MCF 10A (cell line): ENCODE results near the gene SPOCK1. TPM values are rescaled to one million over a fixed set of nuclear protein-coding genes. Genes with fewer than 3 reads are reported as not detected.

Experiments used
- BruUV-seq: library from RNA; stranded (reverse); fragments of 400-500 nt; replicated peaks from 2 replicates; lab custom pipeline; 2021; lab: Mats Ljungman, UMichigan
- CTCF ChIA-PET: fragments of 300-600 bp; sonication (Branson Sonifier 250); formaldehyde crosslinking; extraction: SDS; loops from one replicate; lab custom pipeline; 2021; ENCODE audit warnings: antibody characterized with exemption, inconsistent platforms; lab: Yijun Ruan, JAX
- POLR2A ChIA-PET: fragments of 300-600, 350-650 bp; sonication (Branson Sonifier 250); formaldehyde crosslinking; extraction: SDS; loops from one replicate; lab custom pipeline; 2020; ENCODE audit warnings: antibody characterized with exemption, inconsistent platforms; lab: Yijun Ruan, JAX
- DNase-seq: peaks from one replicate; pipeline ENCODE4 v3.0.0-alpha.2; 2018; ENCODE audit not compliant: unreplicated experiment
- H3K27ac Mint-ChIP-seq: one replicate; pipeline ENCODE4 v1.8.0; 2022; ENCODE audit warnings: mild to moderate bottlenecking, low read depth, mixed read lengths; ENCODE audit not compliant: unreplicated experiment
- H3K27me3 Mint-ChIP-seq: one replicate; pipeline ENCODE4 v1.8.0; 2022; ENCODE audit warnings: mixed read lengths; ENCODE audit not compliant: insufficient read depth, unreplicated experiment
- H3K36me3 Mint-ChIP-seq: one replicate; pipeline ENCODE4 v1.8.0; 2022; ENCODE audit warnings: mild to moderate bottlenecking, moderate library complexity, mixed read lengths; ENCODE audit not compliant: insufficient read depth, unreplicated experiment
- H3K4me1 Mint-ChIP-seq: one replicate; pipeline ENCODE4 v1.8.0; 2022; ENCODE audit warnings: mixed read lengths; ENCODE audit not compliant: insufficient read depth, unreplicated experiment
- H3K4me3 Mint-ChIP-seq: one replicate; pipeline ENCODE4 v1.8.0; 2022; ENCODE audit warnings: mild to moderate bottlenecking, moderate library complexity, mixed read lengths; ENCODE audit not compliant: unreplicated experiment
- H3K9me3 Mint-ChIP-seq: one replicate; pipeline ENCODE4 v1.8.0; 2022; ENCODE audit warnings: mixed read lengths; ENCODE audit not compliant: unreplicated experiment
- intact Hi-C: fragments of 100-400 bp; cut with micrococcal nuclease; formaldehyde crosslinking; loops from 2 replicates; pipeline ENCODE4 v1.14.1; 2022
- total RNA-seq: library from RNA; stranded (reverse); gene quantifications from 2 replicates; pipeline ENCODE4 v1.2.3, GENCODE V29; 2022
- TF ChIP-seq, protein P1 (sequence below): fragments of 200-600 bp; IDR thresholded peaks from one replicate; pipeline ENCODE4 v1.8.0; 2022; ENCODE audit warnings: antibody characterized with exemption, mild to moderate bottlenecking; ENCODE audit not compliant: unreplicated experiment

The SPOCK1 gene
- total RNA-seq, 1 experiment from 2014 or later, result 34.3 TPM

DNA sequence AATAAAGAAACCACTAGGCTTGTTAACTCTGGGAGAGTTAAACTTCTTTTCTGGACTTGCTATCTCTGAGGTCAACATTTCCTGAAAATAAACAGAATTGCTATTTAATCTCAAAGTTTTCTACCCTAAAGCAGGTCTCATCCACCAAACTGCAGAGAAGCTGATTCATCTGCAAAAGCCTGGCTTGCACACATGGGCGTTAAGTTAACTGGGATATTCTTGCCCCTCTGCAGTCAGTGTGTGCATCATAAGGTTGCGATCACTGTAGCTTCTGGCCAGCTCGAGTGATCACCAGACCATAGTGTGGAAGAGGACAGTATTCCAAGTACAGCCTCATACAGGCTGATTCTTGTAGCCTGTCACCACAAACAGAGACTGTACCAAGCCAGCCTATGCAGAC is 99.2 kb downstream of the SPOCK1 start:
- no peaks in the 10 kb centered on the region for H3K27me3 Mint-ChIP-seq
- BruUV-seq, result no TSS peak
- H3K4me1 Mint-ChIP-seq, result peaks cover 16% of the 10 kb centered on the region
- TF ChIP-seq, protein P1, sequence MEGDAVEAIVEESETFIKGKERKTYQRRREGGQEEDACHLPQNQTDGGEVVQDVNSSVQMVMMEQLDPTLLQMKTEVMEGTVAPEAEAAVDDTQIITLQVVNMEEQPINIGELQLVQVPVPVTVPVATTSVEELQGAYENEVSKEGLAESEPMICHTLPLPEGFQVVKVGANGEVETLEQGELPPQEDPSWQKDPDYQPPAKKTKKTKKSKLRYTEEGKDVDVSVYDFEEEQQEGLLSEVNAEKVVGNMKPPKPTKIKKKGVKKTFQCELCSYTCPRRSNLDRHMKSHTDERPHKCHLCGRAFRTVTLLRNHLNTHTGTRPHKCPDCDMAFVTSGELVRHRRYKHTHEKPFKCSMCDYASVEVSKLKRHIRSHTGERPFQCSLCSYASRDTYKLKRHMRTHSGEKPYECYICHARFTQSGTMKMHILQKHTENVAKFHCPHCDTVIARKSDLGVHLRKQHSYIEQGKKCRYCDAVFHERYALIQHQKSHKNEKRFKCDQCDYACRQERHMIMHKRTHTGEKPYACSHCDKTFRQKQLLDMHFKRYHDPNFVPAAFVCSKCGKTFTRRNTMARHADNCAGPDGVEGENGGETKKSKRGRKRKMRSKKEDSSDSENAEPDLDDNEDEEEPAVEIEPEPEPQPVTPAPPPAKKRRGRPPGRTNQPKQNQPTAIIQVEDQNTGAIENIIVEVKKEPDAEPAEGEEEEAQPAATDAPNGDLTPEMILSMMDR, result no peak
- ChIA-PET CTCF (interaction anchor here (1.0 kb wide), 1 partner anchor 80 kb away, joined by 3 read pairs; no protein-coding TSS in a partner anchor), POLR2A (interaction anchor here (0.6 kb wide), 1 partner anchor 1682 kb away, joined by 3 read pairs; no protein-coding TSS in a partner anchor)
- intact Hi-C loops, result no loop called here
- H3K9me3 Mint-ChIP-seq, result no peaks in the 10 kb centered on the region
- no peak overlapping the region for H3K4me3 Mint-ChIP-seq
- DNase-seq, result no peak
- no peak overlapping the region for H3K27ac Mint-ChIP-seq
- H3K36me3 Mint-ChIP-seq, result no peaks in the 10 kb centered on the region

DNA sequence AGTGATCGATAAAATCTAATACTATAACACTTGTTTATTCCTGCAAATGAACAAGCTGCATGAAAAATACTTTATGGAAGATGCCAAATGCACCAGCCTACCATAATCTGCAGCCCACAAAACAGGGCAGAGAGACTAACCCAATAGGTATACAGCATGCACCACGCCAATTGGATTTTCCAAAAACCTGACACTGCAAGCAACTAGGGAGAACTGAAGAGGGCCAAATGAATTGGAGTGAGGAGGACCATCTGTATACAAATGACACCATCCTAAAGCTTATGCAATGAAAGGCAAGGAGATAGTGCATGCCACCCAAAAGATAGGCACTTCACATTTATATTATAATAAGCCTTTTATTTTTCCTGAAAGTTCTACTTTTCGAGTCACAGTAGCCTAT is 100.4 kb downstream of the SPOCK1 start:
- intact Hi-C loops, result no loop called here
- no peak for DNase-seq
- Mint-ChIP-seq H3K27ac (no peak overlapping the region), H3K27me3 (no peaks in the 10 kb centered on the region), H3K9me3 (no peaks in the 10 kb centered on the region), H3K4me1 (peaks cover 16% of the 10 kb centered on the region), H3K36me3 (no peaks in the 10 kb centered on the region), H3K4me3 (no peak overlapping the region)
- TF ChIP-seq, protein P1, result no peak
- ChIA-PET POLR2A (no interaction called here), CTCF (interaction anchor here (0.6 to 1.3 kb wide), 4 partner anchors 12 to 231 kb away, joined by 3 read pairs; no protein-coding TSS in a partner anchor)
- BruUV-seq, result no TSS peak

DNA sequence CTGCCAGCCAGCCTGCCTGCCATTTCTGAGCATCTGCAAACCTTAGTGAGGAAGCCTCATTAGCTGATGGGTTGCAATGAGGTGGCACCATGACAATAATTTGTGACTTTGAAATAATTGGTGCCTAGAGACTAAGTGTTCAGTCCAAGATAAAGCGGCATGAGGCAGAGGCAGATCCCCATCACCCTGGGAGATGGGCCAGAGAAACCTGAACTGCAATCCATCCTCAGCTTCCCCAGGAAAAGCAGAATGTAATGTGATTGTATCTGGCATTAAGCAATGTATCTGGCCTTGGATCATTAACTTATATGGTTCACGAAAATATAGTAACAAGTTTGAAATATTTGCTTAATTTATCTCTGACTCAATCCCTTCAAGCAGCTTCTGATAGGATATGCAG is 101.0 kb downstream of the SPOCK1 start:
- H3K4me3 Mint-ChIP-seq, result no peak overlapping the region
- POLR2A ChIA-PET, result interaction anchor here (0.6 kb wide), 1 partner anchor 468 kb away, joined by 5 read pairs; no protein-coding TSS in a partner anchor
- no TSS peak for BruUV-seq
- CTCF ChIA-PET, result interaction anchor here (0.6 to 1.6 kb wide), 5 partner anchors 13 to 231 kb away, joined by 3 to 5 read pairs (median 3); no protein-coding TSS in a partner anchor
- intact Hi-C loops, result no loop called here
- H3K36me3 Mint-ChIP-seq, result no peaks in the 10 kb centered on the region
- H3K4me1 Mint-ChIP-seq, result peaks cover 15% of the 10 kb centered on the region
- no peaks in the 10 kb centered on the region for H3K27me3 Mint-ChIP-seq
- no peak for DNase-seq
- H3K27ac Mint-ChIP-seq, result no peak overlapping the region
- TF ChIP-seq, protein P1, result no peak
- no peaks in the 10 kb centered on the region for H3K9me3 Mint-ChIP-seq

DNA sequence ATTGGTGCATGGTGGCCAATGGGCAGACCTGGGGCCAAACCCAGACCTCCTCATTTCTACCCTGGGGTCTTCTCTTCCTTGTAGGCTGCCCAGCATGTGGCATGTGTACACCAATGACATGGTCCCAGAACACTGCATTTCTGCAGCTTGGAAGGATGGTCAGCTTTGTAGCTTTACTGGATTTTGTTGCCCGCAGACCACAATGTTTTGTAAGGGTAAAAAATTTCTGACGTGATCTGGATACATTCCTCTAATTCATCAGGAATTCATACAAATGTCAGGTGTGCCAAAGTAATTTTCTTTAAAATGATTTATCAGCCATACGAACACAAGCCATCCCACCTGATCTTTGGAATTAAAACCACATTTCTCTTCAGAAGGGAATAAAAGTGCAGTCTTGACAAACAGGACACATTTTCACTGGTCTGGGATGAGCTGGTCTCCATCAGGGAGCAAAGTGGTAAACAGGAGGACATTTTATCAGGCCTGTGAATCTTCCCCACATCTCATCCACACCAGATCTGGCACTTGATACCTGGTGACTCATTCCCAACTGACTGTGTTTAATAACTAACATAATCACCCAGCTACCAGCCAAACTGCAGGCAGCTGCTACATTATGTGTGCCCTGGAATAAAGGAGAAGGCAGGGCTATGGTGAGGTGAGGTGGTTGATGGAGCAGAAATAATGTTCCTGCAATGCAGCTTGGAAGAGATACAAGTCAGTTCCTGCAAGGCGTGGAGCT is 103.9 kb downstream of the SPOCK1 start:
- no TSS peak for BruUV-seq
- H3K4me3 Mint-ChIP-seq, result no peak overlapping the region
- no peaks in the 10 kb centered on the region for H3K36me3 Mint-ChIP-seq
- peaks cover 18% of the 10 kb centered on the region for H3K4me1 Mint-ChIP-seq
- intact Hi-C loops, result no loop called here
- no peaks in the 10 kb centered on the region for H3K9me3 Mint-ChIP-seq
- TF ChIP-seq, protein P1, result no peak
- peak; percentile 27 for DNase-seq
- ChIA-PET CTCF (interaction anchor here (0.6 to 2.2 kb wide), 7 partner anchors 15 to 76 kb away, joined by 3 to 15 read pairs (median 3); no protein-coding TSS in a partner anchor), POLR2A (interaction anchor here (0.6 to 1.3 kb wide), 6 partner anchors 11 to 184 kb away, joined by 3 to 4 read pairs (median 3); no protein-coding TSS in a partner anchor)
- peak overlapping the region; percentile 10 for H3K27ac Mint-ChIP-seq
- no peaks in the 10 kb centered on the region for H3K27me3 Mint-ChIP-seq
